Activated naive CD8-positive, alpha-beta T cell treated with anti-CD3 and anti-CD28 coated beads, Interleukin-2, amount 10 ng/mL, durations not matched to agents 7 days and 5 days (primary cell): Measurements from ENCODE around the gene AP2A1. TPM values are rescaled to one million over a fixed set of nuclear protein-coding genes. Genes with fewer than 3 reads are reported as not detected.
A peak's percentile ranks its signal among the peaks of the same experiment; 100 is the strongest.

ENCODE experiments used
- ATAC-seq: fragments of 150-1000 bp; cut with Tn5 transposase; one replicate; pipeline ENCODE4 v1.10.0; 2021; ENCODE audit warnings: low read depth, moderate library complexity
- POLR2A ChIA-PET: fragments of 350-600 bp; sonication (Branson Sonifier 250); formaldehyde crosslinking; loops from one replicate; lab custom pipeline; 2021; ENCODE audit warnings: antibody characterized with exemption; lab: Charles Lee
- DNase-seq: peaks from one replicate; pipeline ENCODE4 v3.0.0; 2021
- H3K27ac Mint-ChIP-seq: one replicate; pipeline ENCODE4 v1.8.0; 2022; ENCODE audit warnings: mild to moderate bottlenecking, mixed read lengths
- H3K27me3 Mint-ChIP-seq: one replicate; pipeline ENCODE4 v1.8.0; 2022; ENCODE audit warnings: mild to moderate bottlenecking, moderate library complexity, mixed read lengths
- H3K36me3 Mint-ChIP-seq: one replicate; pipeline ENCODE4 v1.8.0; 2021; ENCODE audit warnings: mild to moderate bottlenecking, mixed read lengths
- H3K4me1 Mint-ChIP-seq: one replicate; pipeline ENCODE4 v1.8.0; 2021; ENCODE audit warnings: mixed read lengths
- H3K4me3 Mint-ChIP-seq: one replicate; pipeline ENCODE4 v1.8.0; 2022; ENCODE audit warnings: mild to moderate bottlenecking, moderate library complexity, mixed read lengths
- H3K9me3 Mint-ChIP-seq: one replicate; pipeline ENCODE4 v1.8.0; 2021; ENCODE audit warnings: mixed read lengths
- total RNA-seq, 2 experiments: library from RNA; stranded (reverse); gene quantifications; one replicate each; pipeline ENCODE4 v1.2.3, GENCODE V29; 2021

Gene AP2A1
- total RNA-seq, 2 experiments from 2014 or later, result 81.6 to 87.7 TPM

DNA sequence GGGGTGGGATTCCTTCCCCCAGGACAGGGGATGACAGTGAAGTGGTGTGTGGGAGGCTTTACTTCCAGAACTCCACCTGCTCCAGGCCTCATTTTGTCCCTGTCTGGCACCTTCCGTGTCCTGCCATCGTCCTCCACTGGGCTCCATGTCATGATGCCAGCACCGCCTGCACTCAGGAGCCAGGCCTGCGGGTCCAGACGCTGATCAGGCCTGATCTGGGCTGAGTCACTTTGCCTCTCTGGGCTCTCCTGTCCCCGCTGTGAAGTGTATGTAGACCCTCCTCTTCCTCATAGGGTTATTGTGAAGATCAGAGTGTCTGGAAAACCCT, 36.7 kb downstream of the AP2A1 start:
- no peaks in the 10 kb centered on the region for H3K27me3 Mint-ChIP-seq
- no peaks in the 10 kb centered on the region for H3K9me3 Mint-ChIP-seq
- ATAC-seq (no peak), DNase-seq (no peak)
- no peak overlapping the region for H3K4me3 Mint-ChIP-seq
- POLR2A ChIA-PET, result no interaction called here
- peaks cover 13% of the 10 kb centered on the region for H3K4me1 Mint-ChIP-seq
- H3K36me3 Mint-ChIP-seq, result peaks cover 12% of the 10 kb centered on the region
- no peak overlapping the region for H3K27ac Mint-ChIP-seq

DNA sequence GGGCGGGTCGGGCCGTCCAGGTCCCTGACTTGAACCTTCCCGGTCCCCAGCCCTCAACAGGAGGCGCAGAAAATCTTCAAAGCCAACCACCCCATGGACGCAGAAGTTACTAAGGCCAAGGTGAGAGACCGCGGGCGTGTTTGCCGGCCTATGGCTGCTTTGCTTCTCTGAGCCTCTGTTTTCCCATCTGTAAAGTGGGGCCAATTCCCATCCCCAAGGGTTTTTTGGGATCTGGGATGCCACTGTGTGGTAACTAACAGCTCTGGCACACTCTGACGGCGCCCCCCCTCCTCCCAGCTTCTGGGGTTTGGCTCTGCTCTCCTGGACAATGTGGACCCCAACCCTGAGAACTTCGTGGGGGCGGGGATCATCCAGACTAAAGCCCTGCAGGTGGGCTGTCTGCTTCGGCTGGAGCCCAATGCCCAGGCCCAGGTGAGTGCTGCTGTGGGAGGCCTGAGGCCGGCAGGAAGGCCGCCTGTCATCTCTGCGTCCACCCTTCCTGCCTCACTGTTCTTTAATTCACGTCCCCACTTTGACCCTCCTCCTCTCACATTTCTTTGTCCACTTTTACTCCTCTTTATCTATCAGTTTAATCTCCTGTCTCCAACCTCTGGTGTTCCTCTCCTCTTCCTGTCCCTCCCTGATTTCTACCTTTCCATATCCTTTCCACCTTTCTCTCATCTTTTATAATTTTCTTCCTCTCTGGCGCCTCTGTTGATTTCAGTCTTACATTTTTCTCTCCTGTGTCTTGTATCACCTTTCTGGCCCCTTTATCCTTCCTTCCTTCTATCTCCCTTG, 39.2 kb downstream of the AP2A1 start:
- DNase-seq (no peak), ATAC-seq (no peak)
- Mint-ChIP-seq H3K4me1 (peaks cover 22% of the 10 kb centered on the region), H3K9me3 (no peaks in the 10 kb centered on the region), H3K36me3 (peaks cover 14% of the 10 kb centered on the region), H3K27ac (peak overlapping the region; percentile 53), H3K27me3 (no peaks in the 10 kb centered on the region), H3K4me3 (no peak overlapping the region)
- POLR2A ChIA-PET, result no interaction called here

DNA sequence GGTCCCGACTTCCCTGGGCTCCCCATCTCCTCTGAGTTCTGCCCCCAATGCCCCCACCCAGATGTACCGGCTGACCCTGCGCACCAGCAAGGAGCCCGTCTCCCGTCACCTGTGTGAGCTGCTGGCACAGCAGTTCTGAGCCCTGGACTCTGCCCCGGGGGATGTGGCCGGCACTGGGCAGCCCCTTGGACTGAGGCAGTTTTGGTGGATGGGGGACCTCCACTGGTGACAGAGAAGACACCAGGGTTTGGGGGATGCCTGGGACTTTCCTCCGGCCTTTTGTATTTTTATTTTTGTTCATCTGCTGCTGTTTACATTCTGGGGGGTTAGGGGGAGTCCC, 39.8 kb downstream of the AP2A1 start:
- no peaks in the 10 kb centered on the region for H3K27me3 Mint-ChIP-seq
- no peaks in the 10 kb centered on the region for H3K9me3 Mint-ChIP-seq
- peaks cover 14% of the 10 kb centered on the region for H3K36me3 Mint-ChIP-seq
- no peak for ATAC-seq
- H3K27ac Mint-ChIP-seq, result peak overlapping the region; percentile 53
- POLR2A ChIA-PET, result interaction anchor here (1.2 kb wide), 2 partner anchors 40 to 124 kb away, joined by 3 read pairs; partner anchors contain the start of gene AP2A1
- no peak for DNase-seq
- H3K4me3 Mint-ChIP-seq, result no peak overlapping the region
- peaks cover 22% of the 10 kb centered on the region for H3K4me1 Mint-ChIP-seq

- no peaks in the 10 kb centered on the region for H3K9me3 Mint-ChIP-seq
- peak overlapping the region; percentile 95 for H3K27ac Mint-ChIP-seq
- DNase-seq, result peak; percentile 53
- POLR2A ChIA-PET, result interaction anchor here (1.0 to 1.2 kb wide), 3 partner anchors 11 to 123 kb away, joined by 3 to 4 read pairs (median 3); partner anchors contain the start of genes AP2A1 and MED25
- ATAC-seq, result peak; percentile 41
- H3K36me3 Mint-ChIP-seq, result peaks cover 13% of the 10 kb centered on the region
- peak overlapping the region; percentile 58 for H3K4me3 Mint-ChIP-seq
- H3K27me3 Mint-ChIP-seq, result no peaks in the 10 kb centered on the region
- peaks cover 22% of the 10 kb centered on the region for H3K4me1 Mint-ChIP-seq
These were observed 40.5 kb downstream of the AP2A1 start for GRCh38 chr19:49807058-49807903.

DNA sequence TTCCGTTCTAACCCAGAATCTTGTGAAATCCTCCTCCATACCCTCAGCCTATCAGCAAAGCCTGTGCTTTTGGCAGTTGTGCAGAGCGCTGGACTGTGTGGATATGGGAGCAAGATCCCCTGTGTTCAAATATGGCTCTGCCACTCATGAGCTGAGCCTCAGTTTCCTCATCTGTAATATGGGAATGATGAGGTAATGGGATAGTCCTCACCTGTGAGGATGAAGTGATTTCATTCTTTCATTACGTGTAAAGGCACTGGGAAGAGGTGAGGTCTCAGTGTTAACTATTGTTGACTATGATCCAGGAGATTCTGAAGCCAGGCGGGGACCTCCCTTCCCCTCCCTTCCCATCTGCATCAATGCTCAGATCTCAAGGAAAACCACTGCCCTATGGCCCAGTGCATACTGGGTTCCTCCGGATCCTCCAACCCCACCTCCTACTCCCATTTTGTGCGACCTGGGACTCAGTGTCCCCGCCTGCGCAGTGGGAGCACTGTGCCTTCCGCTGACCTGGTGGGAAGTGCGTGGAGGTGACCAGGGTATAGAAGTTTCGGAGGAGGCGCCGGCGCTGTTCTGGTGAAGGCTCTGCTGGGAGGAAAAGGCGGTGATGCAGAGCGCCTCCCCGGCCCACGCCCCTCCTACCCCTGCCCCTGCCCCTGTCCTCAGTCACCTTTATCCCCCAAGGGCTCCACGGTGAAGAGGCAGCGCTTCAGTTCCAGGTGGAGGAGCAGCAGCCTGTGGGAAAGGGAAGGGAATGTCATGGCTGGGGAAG, 41.3 kb downstream of the AP2A1 start:
- no peak for DNase-seq
- H3K27me3 Mint-ChIP-seq, result no peaks in the 10 kb centered on the region
- peak overlapping the region; percentile 83 for H3K4me3 Mint-ChIP-seq
- peaks cover 12% of the 10 kb centered on the region for H3K36me3 Mint-ChIP-seq
- no peaks in the 10 kb centered on the region for H3K9me3 Mint-ChIP-seq
- peaks cover 27% of the 10 kb centered on the region for H3K4me1 Mint-ChIP-seq
- no peak for ATAC-seq
- POLR2A ChIA-PET, result interaction anchor here (1.0 to 1.6 kb wide), 4 partner anchors 10 to 122 kb away, joined by 3 to 4 read pairs (median 4); partner anchors contain the start of genes AP2A1 and MED25
- H3K27ac Mint-ChIP-seq, result peak overlapping the region; percentile 95

- H3K9me3 Mint-ChIP-seq, result no peaks in the 10 kb centered on the region
- H3K36me3 Mint-ChIP-seq, result peaks cover 6% of the 10 kb centered on the region
- peak overlapping the region; percentile 82 for H3K27ac Mint-ChIP-seq
- H3K4me3 Mint-ChIP-seq, result peak overlapping the region; percentile 83
- POLR2A ChIA-PET, result interaction anchor here (0.6 to 1.6 kb wide), 2 partner anchors 9 to 10 kb away, joined by 3 to 4 read pairs; partner anchors contain the start of gene MED25
- H3K4me1 Mint-ChIP-seq, result peaks cover 31% of the 10 kb centered on the region
- ATAC-seq, result peak; percentile 6
- DNase-seq, result peak; percentile 86
- no peaks in the 10 kb centered on the region for H3K27me3 Mint-ChIP-seq
These were observed 41.9 kb downstream of the AP2A1 start for GRCh38 chr19:49808711-49809159.

- Mint-ChIP-seq H3K9me3 (no peaks in the 10 kb centered on the region), H3K4me3 (peak overlapping the region; percentile 83), H3K4me1 (peaks cover 34% of the 10 kb centered on the region), H3K36me3 (peaks cover 6% of the 10 kb centered on the region), H3K27me3 (no peaks in the 10 kb centered on the region), H3K27ac (peak overlapping the region; percentile 82)
- ATAC-seq (peak; percentile 12), DNase-seq (peak; percentile 68)
- POLR2A ChIA-PET, result interaction anchor here (0.5 to 1.6 kb wide), 4 partner anchors 9 to 43 kb away, joined by 3 to 4 read pairs (median 4); partner anchors contain the start of gene MED25
These were observed 42.5 kb downstream of the AP2A1 start for GRCh38 chr19:49809160-49809940.

GRCh38 chr19:49809941-49810389, 43.2 kb downstream of the AP2A1 start:
- Mint-ChIP-seq H3K27ac (peak overlapping the region; percentile 36), H3K27me3 (no peaks in the 10 kb centered on the region), H3K4me1 (peaks cover 36% of the 10 kb centered on the region), H3K4me3 (peak overlapping the region; percentile 83), H3K36me3 (peaks cover 6% of the 10 kb centered on the region), H3K9me3 (no peaks in the 10 kb centered on the region)
- POLR2A ChIA-PET, result interaction anchor here (1.1 kb wide), 1 partner anchor 44 kb away, joined by 4 read pairs; no protein-coding TSS in a partner anchor
- ATAC-seq (no peak), DNase-seq (no peak)

DNA sequence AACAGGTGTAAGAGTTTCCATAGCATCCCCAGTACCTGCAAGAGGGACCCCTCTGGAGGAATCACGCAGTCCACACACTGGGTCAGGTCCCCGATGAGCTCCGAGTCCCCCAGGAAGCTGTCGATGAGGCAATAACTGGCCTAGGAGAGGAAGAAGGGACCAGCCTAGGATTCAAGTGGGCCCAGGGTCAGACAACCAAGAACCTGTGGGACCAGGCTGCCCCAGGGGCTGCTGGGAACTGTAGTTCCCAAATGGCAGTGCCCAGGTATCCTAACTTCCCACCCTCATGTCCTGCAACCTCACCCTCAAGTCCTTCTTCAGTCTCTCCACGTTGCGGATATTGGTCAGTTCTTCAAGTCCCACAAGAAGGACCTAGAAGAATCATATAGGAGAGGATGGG, 44.5 kb downstream of the AP2A1 start:
- H3K9me3 Mint-ChIP-seq, result no peaks in the 10 kb centered on the region
- no peak overlapping the region for H3K4me3 Mint-ChIP-seq
- peaks cover 2% of the 10 kb centered on the region for H3K36me3 Mint-ChIP-seq
- H3K27ac Mint-ChIP-seq, result no peak overlapping the region
- H3K4me1 Mint-ChIP-seq, result peaks cover 32% of the 10 kb centered on the region
- DNase-seq (no peak), ATAC-seq (no peak)
- POLR2A ChIA-PET, result interaction anchor here (0.7 to 0.8 kb wide), 3 partner anchors 64 to 1642 kb away, joined by 3 read pairs; no protein-coding TSS in a partner anchor
- no peaks in the 10 kb centered on the region for H3K27me3 Mint-ChIP-seq

DNA sequence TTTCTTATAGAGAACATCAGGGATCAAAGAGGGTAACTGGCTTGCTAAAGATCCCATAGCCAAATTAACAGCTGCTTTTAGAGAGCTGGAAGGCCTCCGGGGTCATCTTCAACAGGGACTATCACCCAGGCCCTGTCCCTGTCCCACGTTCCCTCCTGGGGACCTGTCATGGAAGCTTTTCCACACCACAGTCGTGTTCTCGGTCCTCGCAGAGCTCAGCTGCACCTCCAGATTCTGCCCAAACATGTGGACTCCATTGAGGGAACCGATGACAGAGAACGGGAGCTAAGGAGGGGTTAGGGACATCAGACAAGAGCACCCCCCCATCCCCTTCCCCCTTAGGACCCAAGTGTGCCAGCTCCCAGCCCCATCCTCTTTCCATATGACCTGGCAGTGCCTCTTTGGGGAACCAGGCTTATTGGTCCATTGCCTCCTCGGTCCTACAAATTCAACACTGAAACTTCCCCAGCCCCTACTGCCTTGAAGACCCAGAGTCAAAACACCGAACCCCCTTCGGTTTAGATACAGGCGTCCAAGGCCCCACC, 45.7 kb downstream of the AP2A1 start:
- Mint-ChIP-seq H3K9me3 (no peaks in the 10 kb centered on the region), H3K4me1 (peaks cover 31% of the 10 kb centered on the region), H3K27ac (peak overlapping the region; percentile 88), H3K36me3 (peaks cover 2% of the 10 kb centered on the region), H3K27me3 (no peaks in the 10 kb centered on the region), H3K4me3 (peak overlapping the region; percentile 86)
- POLR2A ChIA-PET, result interaction anchor here (0.9 to 2.1 kb wide), 5 partner anchors 36 to 1204 kb away, joined by 3 to 17 read pairs (median 7); partner anchors contain the start of genes AKT1S1 and PTOV1
- DNase-seq (no peak), ATAC-seq (no peak)

GRCh38 chr19:49812997-49813861, 46.4 kb downstream of the AP2A1 start, which contains the start of gene FUZ:
TSS of gene FUZ (minus strand) at chr19:49813292. CDS start at chr19:49813106, 186 bp downstream.
- ATAC-seq (peak; percentile 72), DNase-seq (peak; percentile 85)
- Mint-ChIP-seq H3K9me3 (no peaks in the 10 kb centered on the region), H3K36me3 (peaks cover 2% of the 10 kb centered on the region), H3K27me3 (no peaks in the 10 kb centered on the region), H3K4me1 (peaks cover 27% of the 10 kb centered on the region), H3K27ac (peak within 1 kb of the TSS; percentile 88), H3K4me3 (peak within 1 kb of the TSS; percentile 86)
- POLR2A ChIA-PET, result interaction anchor here (0.7 to 2.1 kb wide), 9 partner anchors 20 to 1205 kb away, joined by 3 to 17 read pairs (median 4); partner anchors contain the start of genes ADM5, AKT1S1, PNKP and PTOV1
